Trophoblast cell (in vitro differentiated cells and primary cell): ENCODE measurements around the gene EXOSC2.
A peak's percentile ranks its signal among the peaks of the same experiment; 100 is the strongest.

Experiments
- DNase-seq, 2 donors: peaks; one replicate each; pipeline ENCODE4 v3.0.0-alpha.2; 2016
- H2AFZ ChIP-seq: 2 replicates; pipeline ENCODE4 v1.6.1; 2013; ENCODE audit warnings: low read length, moderate library complexity, mild to moderate bottlenecking; ENCODE audit not compliant: insufficient read depth, poor library complexity
- H2AK5ac ChIP-seq: 2 replicates; pipeline ENCODE4 v1.6.1; 2013; ENCODE audit warnings: mild to moderate bottlenecking, low read length
- H2BK120ac ChIP-seq: 2 replicates; pipeline ENCODE4 v1.6.1; 2013; ENCODE audit warnings: low read length, mild to moderate bottlenecking, moderate library complexity; ENCODE audit not compliant: insufficient read depth, poor library complexity
- H2BK12ac ChIP-seq: 2 replicates; pipeline ENCODE4 v1.6.1; 2013; ENCODE audit warnings: mild to moderate bottlenecking, low read length, moderate library complexity
- H2BK5ac ChIP-seq: 2 replicates; pipeline ENCODE4 v1.6.1; 2013; ENCODE audit warnings: low read length, low read depth, moderate library complexity, mild to moderate bottlenecking; ENCODE audit not compliant: poor library complexity
- H3K14ac ChIP-seq: 2 replicates; pipeline ENCODE4 v1.6.1; 2013; ENCODE audit warnings: mild to moderate bottlenecking, low read length
- H3K18ac ChIP-seq: 2 replicates; pipeline ENCODE4 v1.6.1; 2013; ENCODE audit warnings: mild to moderate bottlenecking, low read length
- H3K23ac ChIP-seq: 2 replicates; pipeline ENCODE4 v1.6.1; 2013; ENCODE audit warnings: low read length
- H3K27ac ChIP-seq: 2 replicates; pipeline ENCODE4 v1.5.1; 2013; ENCODE audit warnings: low read depth, mild to moderate bottlenecking, inconsistent platforms, low read length, moderate library complexity
- H3K27me3 ChIP-seq: 2 replicates; pipeline ENCODE4 v1.6.1; 2013; ENCODE audit warnings: inconsistent platforms, mild to moderate bottlenecking, low read length, moderate library complexity; ENCODE audit not compliant: insufficient read depth
- H3K36me3 ChIP-seq, 2 experiments: 1 replicate in 1 of 2; 2 replicates in 1 of 2; pipeline ENCODE4 v1.6.1; 2013; ENCODE audit warnings: low read length in 2 of 2, mild to moderate bottlenecking in 2 of 2, moderate library complexity in 1 of 2; ENCODE audit not compliant: insufficient read depth in 2 of 2, control insufficient read depth in 1 of 2
- H3K4ac ChIP-seq: 2 replicates; pipeline ENCODE4 v1.6.1; 2013; ENCODE audit warnings: low read depth, mild to moderate bottlenecking, low read length, moderate library complexity
- H3K4me1 ChIP-seq, 2 experiments: 1 replicate in 1 of 2; 2 replicates in 1 of 2; pipeline ENCODE4 v1.6.1; 2013; ENCODE audit warnings: low read length in 2 of 2, mild to moderate bottlenecking in 2 of 2, moderate library complexity in 1 of 2; ENCODE audit not compliant: insufficient read depth in 2 of 2, control insufficient read depth in 1 of 2
- H3K4me2 ChIP-seq: 2 replicates; pipeline ENCODE4 v1.6.1; 2013; ENCODE audit warnings: inconsistent platforms, mild to moderate bottlenecking, low read length, moderate library complexity
- H3K4me3 ChIP-seq: 2 replicates; pipeline ENCODE4 v1.5.1; 2013; ENCODE audit warnings: mild to moderate bottlenecking, low read depth, low read length, inconsistent platforms
- H3K79me1 ChIP-seq: one replicate; pipeline ENCODE4 v1.6.1; 2013; ENCODE audit warnings: low read length
- H3K79me2 ChIP-seq: 2 replicates; pipeline ENCODE4 v1.6.1; 2013; ENCODE audit warnings: low read length, mild to moderate bottlenecking; ENCODE audit not compliant: control insufficient read depth, insufficient read depth, poor library complexity
- H3K9ac ChIP-seq: 2 replicates; pipeline ENCODE4 v1.6.1; 2013; ENCODE audit warnings: mild to moderate bottlenecking, low read length
- H3K9me3 ChIP-seq: 2 replicates; pipeline ENCODE4 v1.6.1; 2013; ENCODE audit warnings: low read depth, mild to moderate bottlenecking, control low read depth, inconsistent platforms, low read length; ENCODE audit not compliant: insufficient read depth
- H4K12ac ChIP-seq: 2 replicates; pipeline ENCODE4 v1.6.1; 2013; ENCODE audit warnings: low read depth, mild to moderate bottlenecking, low read length, moderate library complexity
- H4K8ac ChIP-seq: 2 replicates; pipeline ENCODE4 v1.6.1; 2013; ENCODE audit warnings: low read depth, mild to moderate bottlenecking, low read length, moderate library complexity
- H4K91ac ChIP-seq: one replicate; pipeline ENCODE4 v1.6.1; 2013; ENCODE audit warnings: low read depth, mild to moderate bottlenecking, low read length, moderate library complexity
- WGBS: extraction: QIAGEN DNeasy Blood & Tissue Kit; methylation state at CpG from one replicate; pipeline ENCODE4 v1.1.7; 2013; ENCODE audit warnings: missing lambda C conversion rate; ENCODE audit not compliant: insufficient read length, insufficient coverage; ENCODE audit errors: extremely low coverage; 5-methylcytosine and 5-hydroxymethylcytosine counted together

EXOSC2 gene

DNA sequence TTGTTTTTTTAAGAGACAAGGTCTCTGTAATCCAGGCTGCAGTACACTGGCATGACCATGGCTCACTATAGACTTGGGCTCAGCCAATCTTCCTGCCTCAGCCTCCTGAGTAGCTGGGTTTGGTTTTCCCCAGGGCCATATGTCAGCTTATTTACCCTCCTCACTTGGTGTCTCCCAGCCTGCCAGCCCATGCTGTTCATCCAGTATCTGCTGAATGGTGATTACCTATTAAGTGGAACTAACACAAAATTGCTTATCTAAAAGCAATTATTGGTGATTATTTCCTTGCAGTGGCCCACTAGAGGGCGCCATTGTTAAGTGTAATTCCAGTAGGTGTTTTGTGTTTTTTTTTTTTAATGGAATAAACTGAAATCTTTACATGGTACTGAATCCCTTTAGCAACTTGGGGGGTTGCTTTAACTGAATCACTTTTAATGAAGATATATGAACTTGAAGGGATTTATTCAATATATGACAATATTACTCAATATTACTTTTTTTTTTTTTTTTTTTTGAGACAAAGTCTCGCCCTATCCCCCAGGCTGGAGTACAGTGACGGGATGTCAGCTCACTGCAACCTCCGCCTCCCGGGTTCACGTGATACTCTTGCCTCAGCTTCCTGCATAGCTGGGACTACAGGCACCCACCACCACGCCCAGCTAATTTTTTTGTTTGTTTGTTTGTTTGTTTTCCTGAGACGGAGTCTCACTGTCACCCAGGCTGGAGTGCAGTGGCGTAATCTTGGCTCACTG is 13.8 kb downstream of the EXOSC2 start:
- WGBS, result no CpG with 5 or more reads among the region's 9 CpGs

DNA sequence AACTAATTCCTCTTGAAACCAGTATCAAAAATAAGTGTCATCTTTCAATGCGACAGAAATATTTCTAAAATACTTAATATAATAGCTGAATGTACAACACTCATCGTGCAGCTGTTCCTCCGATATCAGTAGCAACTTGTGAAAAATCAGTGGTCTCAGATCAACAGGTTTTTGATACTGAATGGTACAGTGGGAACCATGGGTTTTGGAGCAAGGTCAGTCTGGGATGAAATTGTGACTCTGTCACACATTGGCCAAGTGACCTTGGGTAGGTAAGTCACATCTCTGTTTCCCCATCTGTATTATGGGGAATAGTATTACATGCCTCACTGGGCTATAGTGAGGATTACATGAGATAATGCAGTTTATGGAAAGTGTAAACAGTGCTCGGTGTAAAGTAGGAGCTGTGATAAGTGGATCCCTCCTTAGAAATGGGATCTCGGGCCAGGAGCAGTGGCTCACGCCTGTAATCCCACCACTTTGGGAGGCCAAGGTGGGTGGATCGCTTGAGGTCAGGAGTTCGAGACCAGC is 17.3 kb downstream of the EXOSC2 start:
- no peak for DNase-seq
- H4K12ac ChIP-seq, result no peak overlapping the region
- no CpG with 5 or more reads among the region's 8 CpGs for WGBS
- H3K36me3 ChIP-seq, result no peaks in the 10 kb centered on the region
- H3K4me1 ChIP-seq, result peaks cover 4 to 5% of the 10 kb centered on the region in 2 experiments
- no peak overlapping the region for H4K8ac ChIP-seq
- no peak overlapping the region for H3K4me2 ChIP-seq
- H2AFZ ChIP-seq, result no peak overlapping the region
- H2BK5ac ChIP-seq, result no peak overlapping the region
- H3K4me3 ChIP-seq, result no peak overlapping the region
- H3K79me1 ChIP-seq, result peaks cover 10% of the 10 kb centered on the region
- no peak overlapping the region for H2AK5ac ChIP-seq
- peaks cover 9% of the 10 kb centered on the region for H3K79me2 ChIP-seq
- no peak overlapping the region for H3K14ac ChIP-seq
- no peak overlapping the region for H2BK120ac ChIP-seq
- no peak overlapping the region for H4K91ac ChIP-seq
- H3K27ac ChIP-seq, result no peak overlapping the region
- no peaks in the 10 kb centered on the region for H3K27me3 ChIP-seq
- H3K4ac ChIP-seq, result no peak overlapping the region
- no peak overlapping the region for H3K9ac ChIP-seq
- H3K18ac ChIP-seq, result no peak overlapping the region
- no peaks in the 10 kb centered on the region for H3K9me3 ChIP-seq
- no peak overlapping the region for H2BK12ac ChIP-seq
- H3K23ac ChIP-seq, result no peak overlapping the region

More for the DNA sequence above, 13.8 kb downstream of the EXOSC2 start:
- no peak overlapping the region for H3K4me2 ChIP-seq
- H3K18ac ChIP-seq, result no peak overlapping the region
- no peak overlapping the region for H3K4ac ChIP-seq
- H2BK12ac ChIP-seq, result no peak overlapping the region
- H3K9ac ChIP-seq, result no peak overlapping the region
- H2AFZ ChIP-seq, result no peak overlapping the region
- no peak overlapping the region for H3K14ac ChIP-seq
- peak; percentile 49 to 88 for DNase-seq
- no peak overlapping the region for H3K23ac ChIP-seq
- peaks cover 2% of the 10 kb centered on the region for H3K79me1 ChIP-seq
- no peak overlapping the region for H2BK120ac ChIP-seq
- H3K4me3 ChIP-seq, result no peak overlapping the region
- H3K36me3 ChIP-seq, result peaks cover 8 to 16% of the 10 kb centered on the region in 2 experiments
- H3K79me2 ChIP-seq, result no peaks in the 10 kb centered on the region
- no peak overlapping the region for H2AK5ac ChIP-seq
- H2BK5ac ChIP-seq, result no peak overlapping the region
- no peaks in the 10 kb centered on the region for H3K9me3 ChIP-seq
- no peak overlapping the region for H3K27ac ChIP-seq
- no peak overlapping the region for H4K91ac ChIP-seq
- no peak overlapping the region for H4K12ac ChIP-seq
- peaks cover 0 to 2% of the 10 kb centered on the region in 2 experiments for H3K4me1 ChIP-seq
- no peaks in the 10 kb centered on the region for H3K27me3 ChIP-seq
- H4K8ac ChIP-seq, result no peak overlapping the region

DNA sequence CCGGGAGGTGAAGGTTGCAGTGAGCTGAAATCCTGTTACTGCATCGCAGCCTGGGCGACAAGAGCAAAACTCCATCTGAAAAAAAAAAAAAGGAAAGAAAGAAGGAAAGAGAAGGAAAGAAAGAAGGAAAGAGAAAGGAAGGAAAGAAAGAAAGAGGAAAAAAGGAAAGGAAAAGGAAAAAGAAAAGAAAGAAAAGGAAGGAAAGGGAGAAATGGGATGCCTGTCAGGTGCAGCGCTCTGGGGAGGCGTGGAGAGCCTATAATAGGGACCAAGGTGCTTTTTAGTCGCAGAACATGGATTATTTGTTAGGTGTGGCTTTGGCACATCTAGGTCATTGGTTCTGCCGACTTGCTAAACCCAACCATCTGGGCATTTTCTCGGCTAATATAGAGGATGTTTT is 17.9 kb downstream of the EXOSC2 start:
- peaks cover 4 to 5% of the 10 kb centered on the region in 2 experiments for H3K4me1 ChIP-seq
- WGBS, result no CpG with 5 or more reads among the region's 8 CpGs
- no peak overlapping the region for H4K8ac ChIP-seq
- H3K4me2 ChIP-seq, result no peak overlapping the region
- no peak overlapping the region for H3K4me3 ChIP-seq
- no peak overlapping the region for H2BK12ac ChIP-seq
- peaks cover 9% of the 10 kb centered on the region for H3K79me2 ChIP-seq
- no peak overlapping the region for H2BK120ac ChIP-seq
- H3K14ac ChIP-seq, result no peak overlapping the region
- H2AFZ ChIP-seq, result no peak overlapping the region
- no peak overlapping the region for H2AK5ac ChIP-seq
- no peak overlapping the region for H3K18ac ChIP-seq
- H4K12ac ChIP-seq, result no peak overlapping the region
- H3K9me3 ChIP-seq, result no peaks in the 10 kb centered on the region
- no peak overlapping the region for H3K23ac ChIP-seq
- H3K9ac ChIP-seq, result no peak overlapping the region
- no peaks in the 10 kb centered on the region for H3K36me3 ChIP-seq
- H3K27me3 ChIP-seq, result no peaks in the 10 kb centered on the region
- H3K4ac ChIP-seq, result no peak overlapping the region
- no peak for DNase-seq
- H4K91ac ChIP-seq, result no peak overlapping the region
- H2BK5ac ChIP-seq, result no peak overlapping the region
- peaks cover 10% of the 10 kb centered on the region for H3K79me1 ChIP-seq
- H3K27ac ChIP-seq, result no peak overlapping the region

- Histone ChIP-seq H2AK5ac (no peak overlapping the region), H2AFZ (peak overlapping the region; percentile 95), H3K27ac (peak overlapping the region; percentile 99), H3K27me3 (no peaks in the 10 kb centered on the region), H4K91ac (peak overlapping the region; percentile 97), H4K12ac (peak overlapping the region; percentile 86), H4K8ac (peak overlapping the region; percentile 95), H3K79me1 (peaks cover 10% of the 10 kb centered on the region), H2BK5ac (peak overlapping the region; percentile 97), H2BK120ac (peak overlapping the region; percentile 96), H2BK12ac (no peak overlapping the region), H3K4me2 (peak overlapping the region; percentile 98), H3K4me1 (peaks cover 4% of the 10 kb centered on the region in 2 experiments), H3K18ac (peak overlapping the region; percentile 93), H3K23ac (no peak overlapping the region), H3K14ac (peak overlapping the region; percentile 96), H3K79me2 (peaks cover 9% of the 10 kb centered on the region), H3K9ac (peak overlapping the region; percentile 75), H3K4me3 (peak overlapping the region; percentile 88), H3K36me3 (peaks cover 0 to 2% of the 10 kb centered on the region in 2 experiments), H3K9me3 (no peaks in the 10 kb centered on the region), H3K4ac (peak overlapping the region; percentile 74)
- DNase-seq, result peak; percentile 99
- WGBS, result no CpG with 5 or more reads among the region's 68 CpGs
Observed at GRCh38 chr9:130712564-130713285, 19.1 kb downstream of the EXOSC2 start.
